K562 (cell line): ENCODE results near the gene HES5. TPM values are rescaled to one million over a fixed set of nuclear protein-coding genes. Genes with fewer than 3 reads are reported as not detected.
A peak's percentile ranks its signal among the peaks of the same experiment; 100 is the strongest.

Experiments
- ATF6 ChIP-seq: sonication (generic); formaldehyde crosslinking; IDR thresholded peaks from 2 replicates; pipeline ENCODE4 v1.4.0; 2020; ENCODE audit warnings: mild to moderate bottlenecking, missing genetic modification reagents
- BCOR ChIP-seq: fragments of 450-650 bp; IDR thresholded peaks from 2 replicates; pipeline ENCODE4 v1.6.1; 2016
- CAMTA2 ChIP-seq: fragments of 250-450 bp; sonication (Bioruptor Pico); conservative IDR thresholded peaks from 2 replicates; pipeline ENCODE4 v1.5.1; 2022
- CLOCK ChIP-seq: fragments of 250-450 bp; sonication (Bioruptor Pico); IDR thresholded peaks from 2 replicates; pipeline ENCODE4 v1.4.0; 2020; ENCODE audit warnings: mild to moderate bottlenecking, moderate library complexity, borderline replicate concordance
- E2F6 ChIP-seq, 2 experiments: IDR thresholded peaks; 2 replicates each; pipeline ENCODE4 v1.6.1; 2011; ENCODE audit warnings: borderline replicate concordance in 1 of 2, control low read depth in 1 of 2, low read depth in 1 of 2, low read length in 1 of 2, mild to moderate bottlenecking in 1 of 2, mixed read lengths in 1 of 2, moderate library complexity in 1 of 2; ENCODE audit not compliant: insufficient read depth in 1 of 2, insufficient read length in 1 of 2, poor library complexity in 1 of 2, severe bottlenecking in 1 of 2; ENCODE audit errors: extremely low read depth in 1 of 2
- L3MBTL2 ChIP-seq: fragments of 450-650 bp; IDR thresholded peaks from 2 replicates; pipeline ENCODE4 v1.6.1; 2016; ENCODE audit warnings: mild to moderate bottlenecking, moderate library complexity
- MCM7 ChIP-seq, 2 experiments: fragments of 450-650 bp; IDR thresholded peaks; 2 replicates each; pipeline ENCODE4 v1.6.1; 2016 to 2018
- RBM25 ChIP-seq: fragments of 200-400 bp; formaldehyde crosslinking; IDR thresholded peaks from 2 replicates; pipeline ENCODE4 v1.6.1; 2018; ENCODE audit warnings: low read length, low read depth, moderate library complexity; ENCODE audit not compliant: severe bottlenecking
- SETDB1 ChIP-seq: IDR thresholded peaks from one replicate; pipeline ENCODE4 v1.6.1; 2012; ENCODE audit warnings: low read length, control low read depth, inconsistent platforms
- U2AF2 ChIP-seq: fragments of 200-400 bp; formaldehyde crosslinking; optimal IDR thresholded peaks from 2 replicates; pipeline ENCODE3; 2017; ENCODE audit warnings: low read depth, mild to moderate bottlenecking, low read length
- ZFP30 ChIP-seq: fragments of 250-450 bp; sonication (Bioruptor Pico); IDR thresholded peaks from 2 replicates; pipeline ENCODE4 v1.8.0; 2022; ENCODE audit warnings: moderate library complexity, mild to moderate bottlenecking, inconsistent platforms, borderline replicate concordance
- ZNF23 ChIP-seq: fragments of 250-450 bp; sonication (Bioruptor Pico); IDR thresholded peaks from 2 replicates; pipeline ENCODE4 v1.4.0; 2020; ENCODE audit warnings: mild to moderate bottlenecking
- ZNF280A ChIP-seq: fragments of 450-650 bp; IDR thresholded peaks from 2 replicates; pipeline ENCODE4 v1.6.1; 2018; ENCODE audit warnings: mild to moderate bottlenecking, low read depth; ENCODE audit not compliant: partially characterized antibody
- ZNF311 ChIP-seq: fragments of 250-450 bp; sonication (Bioruptor Pico); IDR thresholded peaks from 2 replicates; pipeline ENCODE4 v1.4.0; 2020; ENCODE audit warnings: mild to moderate bottlenecking, moderate library complexity
- ZNF76 ChIP-seq: fragments of 250-450 bp; sonication (Bioruptor Pico); IDR thresholded peaks from 2 replicates; pipeline ENCODE4 v1.4.0; 2020; ENCODE audit warnings: mild to moderate bottlenecking, moderate library complexity, borderline replicate concordance
- polyA plus RNA-seq, 8 experiments: library from polyadenylated mRNA; depleted of rRNA in 4 of 8; stranded (reverse) in 5 of 8; unstranded in 3 of 8; fragments of >200 nt; fragmentation: Nextera tagmentation in 2 of 8; fragmentation: Illumina TruSeq in 1 of 8; extraction: Ambion mirVana in 2 of 8; extraction: Trizol in 1 of 8; gene quantifications; 2 replicates each; pipeline versions ENCODE4 v1.2.1 to v1.2.3, GENCODE V29; 2011 to 2014; ENCODE audit warnings: inconsistent platforms in 1 of 8, missing spikeins in 1 of 8
- total RNA-seq, 7 experiments: library from RNA; depleted of rRNA in 6 of 7; stranded (reverse); fragments of >200 nt in 6 of 7; fragmentation: Illumina TruSeq in 2 of 7; extraction: Trizol in 2 of 7; gene quantifications; 2 replicates each; pipeline versions ENCODE4 v1.2.1 to v1.2.3, GENCODE V29; 2011 to 2021; ENCODE audit warnings: low replicate concordance in 1 of 7
- TF ChIP-seq, protein P1 (sequence below): sonication (generic); formaldehyde crosslinking; IDR thresholded peaks from 2 replicates; pipeline ENCODE4 v1.8.1; 2023; ENCODE audit warnings: mild to moderate bottlenecking, missing genetic modification reagents
- TF ChIP-seq, protein P2 (sequence below): fragments of 450-650 bp; IDR thresholded peaks from 2 replicates; pipeline ENCODE4 v1.6.1; 2017; ENCODE audit warnings: antibody characterized with exemption

The HES5 gene
- total and polyA plus RNA-seq, 9 of the 15 experiments (the other 6 are each of a cell fraction or from before 2014, with no cell fraction given): not detected

DNA sequence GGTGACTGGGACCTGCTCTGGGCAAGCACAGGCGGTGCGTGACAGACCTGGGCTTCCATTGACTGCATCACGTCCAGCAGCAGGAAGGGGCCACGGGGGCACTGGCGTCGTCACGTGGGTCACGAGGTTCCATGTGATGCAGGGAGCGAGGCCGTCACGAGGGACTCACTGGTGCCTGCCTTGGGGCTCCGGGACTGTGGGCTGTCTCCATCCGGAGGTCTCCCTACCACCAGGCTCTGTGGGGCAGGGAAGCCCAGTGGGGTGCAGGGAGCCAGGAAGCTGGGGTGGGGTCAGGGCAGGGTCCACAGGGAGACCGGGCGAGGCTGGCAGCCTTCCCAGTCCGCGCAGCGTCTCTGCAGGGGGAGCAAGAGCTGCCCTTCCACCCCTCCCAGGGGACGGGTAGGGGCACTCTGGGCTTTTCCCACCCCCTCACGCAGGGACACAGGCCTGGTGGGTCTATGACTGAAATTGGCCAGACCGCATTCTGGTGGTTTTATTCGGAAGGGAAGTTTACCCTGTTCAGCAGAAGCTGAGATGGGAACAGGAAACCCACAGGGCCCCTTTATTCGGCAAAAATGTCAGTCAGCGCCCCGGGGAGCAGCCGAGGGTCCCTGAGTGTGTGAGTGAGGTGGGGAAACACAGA lies 25.7 kb upstream of the HES5 start (continued):
- TF ChIP-seq ZNF280A (no peak), CAMTA2 (no peak), U2AF2 (no peak), ATF6 (no peak), CLOCK (CRISPR knock-in tag) (peak; percentile 43; the same call in 1 of the 2 replicates), L3MBTL2 (peak; percentile 88), ZFP30 (CRISPR knock-in tag) (no peak), BCOR (no peak), MCM7 (IDR thresholded peaks at IDR 0.05) (no peak), SETDB1 (no peak), E2F6 (IDR thresholded peaks at IDR 0.05; ENCODE audit: borderline replicate concordance in 1 of 2, extremely low read depth in 1 of 2, insufficient read depth in 1 of 2, insufficient read length in 1 of 2, low read depth in 1 of 2, low read length in 1 of 2, poor library complexity in 1 of 2, severe bottlenecking in 1 of 2) (peak; percentile 64 to 76), ZNF76 (no peak), ZNF23 (no peak), RBM25 (no peak), ZNF311 (CRISPR knock-in tag) (no peak)
- TF ChIP-seq, protein P1, sequence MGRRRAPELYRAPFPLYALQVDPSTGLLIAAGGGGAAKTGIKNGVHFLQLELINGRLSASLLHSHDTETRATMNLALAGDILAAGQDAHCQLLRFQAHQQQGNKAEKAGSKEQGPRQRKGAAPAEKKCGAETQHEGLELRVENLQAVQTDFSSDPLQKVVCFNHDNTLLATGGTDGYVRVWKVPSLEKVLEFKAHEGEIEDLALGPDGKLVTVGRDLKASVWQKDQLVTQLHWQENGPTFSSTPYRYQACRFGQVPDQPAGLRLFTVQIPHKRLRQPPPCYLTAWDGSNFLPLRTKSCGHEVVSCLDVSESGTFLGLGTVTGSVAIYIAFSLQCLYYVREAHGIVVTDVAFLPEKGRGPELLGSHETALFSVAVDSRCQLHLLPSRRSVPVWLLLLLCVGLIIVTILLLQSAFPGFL (CRISPR knock-in tag): no peak
- TF ChIP-seq, protein P2, sequence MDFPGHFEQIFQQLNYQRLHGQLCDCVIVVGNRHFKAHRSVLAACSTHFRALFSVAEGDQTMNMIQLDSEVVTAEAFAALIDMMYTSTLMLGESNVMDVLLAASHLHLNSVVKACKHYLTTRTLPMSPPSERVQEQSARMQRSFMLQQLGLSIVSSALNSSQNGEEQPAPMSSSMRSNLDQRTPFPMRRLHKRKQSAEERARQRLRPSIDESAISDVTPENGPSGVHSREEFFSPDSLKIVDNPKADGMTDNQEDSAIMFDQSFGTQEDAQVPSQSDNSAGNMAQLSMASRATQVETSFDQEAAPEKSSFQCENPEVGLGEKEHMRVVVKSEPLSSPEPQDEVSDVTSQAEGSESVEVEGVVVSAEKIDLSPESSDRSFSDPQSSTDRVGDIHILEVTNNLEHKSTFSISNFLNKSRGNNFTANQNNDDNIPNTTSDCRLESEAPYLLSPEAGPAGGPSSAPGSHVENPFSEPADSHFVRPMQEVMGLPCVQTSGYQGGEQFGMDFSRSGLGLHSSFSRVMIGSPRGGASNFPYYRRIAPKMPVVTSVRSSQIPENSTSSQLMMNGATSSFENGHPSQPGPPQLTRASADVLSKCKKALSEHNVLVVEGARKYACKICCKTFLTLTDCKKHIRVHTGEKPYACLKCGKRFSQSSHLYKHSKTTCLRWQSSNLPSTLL: no peak
